SK-N-MC (cell line): ENCODE results near the gene GPC3.

Experiments
- DNase-seq: peaks from one replicate; pipeline ENCODE4 v3.0.0-alpha.2; 2011; ENCODE audit warnings: low read depth, low spot score
- H3K27ac ChIP-seq: fragments of 200-600 bp; sonication (generic); 2 replicates; pipeline ENCODE4 v1.5.1; 2016; ENCODE audit warnings: mixed run types
- H3K36me3 ChIP-seq: fragments of 200-600 bp; sonication (generic); 2 replicates; pipeline ENCODE4 v1.6.1; 2017; ENCODE audit warnings: antibody characterized with exemption, low read length, mixed read lengths; ENCODE audit not compliant: insufficient read depth
- H3K4me3 ChIP-seq: fragments of 200-600 bp; sonication (generic); 2 replicates; pipeline ENCODE4 v1.5.1; 2016
- H3K9ac ChIP-seq: fragments of 200-600 bp; sonication (generic); 2 replicates; pipeline ENCODE4 v1.8.0; 2017; ENCODE audit warnings: mixed run types, mixed read lengths; ENCODE audit not compliant: insufficient read length
- H3K9me3 ChIP-seq: fragments of 200-600 bp; sonication (generic); 2 replicates; pipeline ENCODE4 v1.6.1; 2017; ENCODE audit warnings: low read depth, mild to moderate bottlenecking, antibody characterized with exemption, low read length, moderate library complexity, mixed read lengths
- EZH2 ChIP-seq: fragments of 200-600 bp; sonication (generic); IDR thresholded peaks from one replicate; pipeline ENCODE4 v1.6.1; 2017; ENCODE audit warnings: antibody characterized with exemption
- FOXP2 ChIP-seq: optimal IDR thresholded peaks from 2 replicates; pipeline ENCODE3; 2011; ENCODE audit warnings: mild to moderate bottlenecking, moderate library complexity; ENCODE audit not compliant: insufficient read depth; ENCODE audit errors: extremely low read length, control extremely low read depth
- POLR2AphosphoS5 ChIP-seq: IDR thresholded peaks from 2 replicates; pipeline ENCODE4 v1.6.1; 2012; ENCODE audit warnings: mild to moderate bottlenecking, low read depth, low read length, borderline replicate concordance

Gene GPC3

GRCh38 chrX:133653358-133653757 is 332.0 kb downstream of the GPC3 start:
- Histone ChIP-seq H3K27ac (no peak overlapping the region), H3K9ac (no peak overlapping the region), H3K9me3 (no peaks in the 10 kb centered on the region), H3K4me3 (no peak overlapping the region), H3K36me3 (no peaks in the 10 kb centered on the region)
- TF ChIP-seq POLR2AphosphoS5 (no peak), FOXP2 (no peak), EZH2 (no peak)
- no peak for DNase-seq

GRCh38 chrX:133652185-133652584 is 333.2 kb downstream of the GPC3 start:
- no peak for TF ChIP-seq FOXP2
- TF ChIP-seq EZH2, result no peak
- no peak for TF ChIP-seq POLR2AphosphoS5
- H3K36me3 ChIP-seq, result no peaks in the 10 kb centered on the region
- DNase-seq, result no peak

GRCh38 chrX:133650239-133650638 is 335.2 kb downstream of the GPC3 start:
- Histone ChIP-seq H3K9ac (no peak overlapping the region), H3K27ac (no peak overlapping the region), H3K36me3 (no peaks in the 10 kb centered on the region), H3K4me3 (no peak overlapping the region), H3K9me3 (no peaks in the 10 kb centered on the region)
- no peak for DNase-seq
- TF ChIP-seq POLR2AphosphoS5 (no peak), EZH2 (no peak)

More at GRCh38 chrX:133652185-133652584, 333.2 kb downstream of the GPC3 start:
- H3K9ac ChIP-seq, result no peak overlapping the region
- no peaks in the 10 kb centered on the region for H3K9me3 ChIP-seq
- no peak overlapping the region for H3K27ac ChIP-seq
- H3K4me3 ChIP-seq, result no peak overlapping the region

GRCh38 chrX:133649651-133650050 is 335.7 kb downstream of the GPC3 start:
- no peak overlapping the region for H3K27ac ChIP-seq
- DNase-seq, result no peak
- H3K4me3 ChIP-seq, result no peak overlapping the region
- H3K9me3 ChIP-seq, result no peaks in the 10 kb centered on the region
- no peaks in the 10 kb centered on the region for H3K36me3 ChIP-seq
- TF ChIP-seq FOXP2, result no peak
- no peak for TF ChIP-seq POLR2AphosphoS5
- no peak for TF ChIP-seq EZH2
- no peak overlapping the region for H3K9ac ChIP-seq

GRCh38 chrX:133648594-133648993 is 336.8 kb downstream of the GPC3 start:
- Histone ChIP-seq H3K4me3 (no peak overlapping the region), H3K27ac (no peak overlapping the region), H3K9ac (no peak overlapping the region), H3K9me3 (no peaks in the 10 kb centered on the region), H3K36me3 (no peaks in the 10 kb centered on the region)
- no peak for TF ChIP-seq POLR2AphosphoS5
- TF ChIP-seq EZH2, result no peak
- no peak for TF ChIP-seq FOXP2
- DNase-seq, result no peak

- Histone ChIP-seq H3K9ac (no peak overlapping the region), H3K9me3 (no peaks in the 10 kb centered on the region), H3K27ac (no peak overlapping the region), H3K36me3 (no peaks in the 10 kb centered on the region), H3K4me3 (no peak overlapping the region)
- TF ChIP-seq POLR2AphosphoS5 (no peak), FOXP2 (no peak), EZH2 (no peak)
- no peak for DNase-seq
These were observed 338.7 kb downstream of the GPC3 start for GRCh38 chrX:133646719-133647116.

- H3K4me3 ChIP-seq, result no peak overlapping the region
- H3K9me3 ChIP-seq, result no peaks in the 10 kb centered on the region
These were observed 339.2 kb downstream of the GPC3 start for GRCh38 chrX:133645977-133646718.

GRCh38 chrX:133645256-133645655 is 340.1 kb downstream of the GPC3 start:
- no peak for DNase-seq
- Histone ChIP-seq H3K9me3 (no peaks in the 10 kb centered on the region), H3K4me3 (no peak overlapping the region), H3K27ac (no peak overlapping the region), H3K9ac (no peak overlapping the region), H3K36me3 (no peaks in the 10 kb centered on the region)
- TF ChIP-seq EZH2 (no peak), POLR2AphosphoS5 (no peak), FOXP2 (no peak)

More at GRCh38 chrX:133645977-133646718, 339.2 kb downstream of the GPC3 start:
- Histone ChIP-seq H3K36me3 (no peaks in the 10 kb centered on the region), H3K9ac (no peak overlapping the region), H3K27ac (no peak overlapping the region)
- no peak for TF ChIP-seq FOXP2
- no peak for TF ChIP-seq EZH2
- no peak for TF ChIP-seq POLR2AphosphoS5
- DNase-seq, result no peak

- Histone ChIP-seq H3K4me3 (peak overlapping the region; percentile 52), H3K36me3 (no peaks in the 10 kb centered on the region), H3K9ac (no peak overlapping the region), H3K9me3 (no peaks in the 10 kb centered on the region), H3K27ac (peak overlapping the region; percentile 57; the same call in 1 of the 2 replicates)
- peak; percentile 2 for DNase-seq
- TF ChIP-seq FOXP2, result no peak
- no peak for TF ChIP-seq POLR2AphosphoS5
- no peak for TF ChIP-seq EZH2
These were observed 345.0 kb downstream of the GPC3 start for GRCh38 chrX:133640161-133641015.
